Endothelial cell of umbilical vein (primary cell): ENCODE measurements around the gene NOX1. TPM values are rescaled to one million over a fixed set of nuclear protein-coding genes. Genes with fewer than 3 reads are reported as not detected.
A peak's percentile ranks its signal among the peaks of the same experiment; 100 is the strongest.

ENCODE experiments used
- BruUV-seq: library from RNA; stranded (reverse); fragments of 400-500 nt; replicated peaks from 2 replicates; lab custom pipeline; 2021; lab: Mats Ljungman, UMichigan
- CTCF ChIA-PET: fragments of 300-600, 350-600 bp; sonication (Branson Sonifier 250); formaldehyde crosslinking; loops from one replicate; lab custom pipeline; 2021; ENCODE audit warnings: antibody characterized with exemption, inconsistent platforms; lab: Charles Lee
- POLR2A ChIA-PET: fragments of 300-600, 350-600 bp; sonication (Branson Sonifier 250); formaldehyde crosslinking; loops from one replicate; lab custom pipeline; 2021; ENCODE audit warnings: antibody characterized with exemption, inconsistent platforms; lab: Charles Lee
- DNase-seq: peaks from one replicate; pipeline ENCODE4 v3.0.0-alpha.2; 2011; ENCODE audit warnings: low read depth, low spot score
- FAIRE-seq: peaks from 2 replicates; lab custom pipeline; 2011; peaks lifted over from hg19 to GRCh38; lab: Jason Lieb, UNC
- H2AFZ ChIP-seq: 2 replicates; pipeline ENCODE4 v1.6.0; 2012; ENCODE audit warnings: low read depth, low read length, control low read depth, inconsistent platforms
- H3K27ac ChIP-seq: 2 replicates; pipeline ENCODE4 v1.5.1; 2011; ENCODE audit warnings: low read depth, mild to moderate bottlenecking, control low read depth, low read length, moderate library complexity; ENCODE audit not compliant: insufficient read depth
- H3K27me3 ChIP-seq, 2 experiments: 2 replicates each; pipeline versions ENCODE4 v1.6.0 to v1.6.1; 2011; ENCODE audit warnings: low read length in 2 of 2, mixed read lengths in 1 of 2; ENCODE audit not compliant: control insufficient read depth in 2 of 2, insufficient read depth in 2 of 2
- H3K36me3 ChIP-seq, 2 experiments: 2 replicates in 1 of 2; 3 replicates in 1 of 2; pipeline ENCODE4 v1.5.1; 2011; ENCODE audit warnings: low read length in 2 of 2, mild to moderate bottlenecking in 1 of 2, moderate library complexity in 1 of 2; ENCODE audit not compliant: control insufficient read depth in 2 of 2, insufficient read depth in 2 of 2; ENCODE audit errors: extremely low read depth in 1 of 2
- H3K4me1 ChIP-seq: 3 replicates; pipeline ENCODE4 v1.5.1; 2011; ENCODE audit warnings: mild to moderate bottlenecking, low read length; ENCODE audit not compliant: control insufficient read depth, insufficient read depth; ENCODE audit errors: extremely low read depth
- H3K4me2 ChIP-seq: 2 replicates; pipeline ENCODE4 v1.6.1; 2011; ENCODE audit warnings: low read length, control low read depth, mixed read lengths; ENCODE audit not compliant: insufficient read depth
- H3K4me3 ChIP-seq, 3 experiments: fragments of 200-600 bp in 1 of 3; sonication (generic), shearing (Covaris generic) in 1 of 3; replicated peaks in 1 of 3; 2 replicates each; pipeline ENCODE4 v1.5.1; 2011 to 2016; ENCODE audit warnings: control low read depth in 3 of 3, low read length in 3 of 3, mild to moderate bottlenecking in 2 of 3, inconsistent platforms in 1 of 3, low read depth in 1 of 3, moderate library complexity in 1 of 3; ENCODE audit not compliant: insufficient read depth in 1 of 3
- H3K79me2 ChIP-seq: 2 replicates; pipeline ENCODE4 v1.6.0; 2012; ENCODE audit warnings: low read length, inconsistent platforms; ENCODE audit not compliant: control insufficient read depth, insufficient read depth
- H3K9ac ChIP-seq: replicated peaks from 2 replicates; pipeline ENCODE3; 2011; ENCODE audit warnings: low read length, control low read depth; ENCODE audit not compliant: insufficient read depth; ENCODE audit errors: extremely low read depth
- H3K9me1 ChIP-seq: replicated peaks from 3 replicates; pipeline ENCODE4 v1.6.0; 2011; ENCODE audit warnings: mild to moderate bottlenecking, low read length; ENCODE audit not compliant: control insufficient read depth, insufficient read depth; ENCODE audit errors: extremely low read depth
- H3K9me3 ChIP-seq: replicated peaks from 2 replicates; pipeline ENCODE4 v1.5.1; 2012; ENCODE audit warnings: low read length, inconsistent platforms; ENCODE audit not compliant: control insufficient read depth, insufficient read depth
- H4K20me1 ChIP-seq: replicated peaks from 2 replicates; pipeline ENCODE3; 2011; ENCODE audit warnings: mild to moderate bottlenecking, low read length; ENCODE audit not compliant: control insufficient read depth, insufficient read depth; ENCODE audit errors: extremely low read depth
- EZH2 ChIP-seq: IDR thresholded peaks from 2 replicates; pipeline ENCODE4 v1.6.1; 2012; ENCODE audit warnings: borderline replicate concordance, low read depth, mild to moderate bottlenecking, moderate library complexity, low read length, inconsistent platforms; ENCODE audit not compliant: severe bottlenecking
- FOS ChIP-seq: IDR thresholded peaks from 2 replicates; pipeline ENCODE4 v1.6.1; 2011; ENCODE audit warnings: mild to moderate bottlenecking, low read length, moderate library complexity, borderline replicate concordance; ENCODE audit not compliant: insufficient read depth
- GATA2 ChIP-seq: IDR thresholded peaks from 2 replicates; pipeline ENCODE4 v1.7.0; 2011; ENCODE audit warnings: low read depth, mild to moderate bottlenecking, moderate library complexity, mixed read lengths, low read length; ENCODE audit not compliant: insufficient read length, insufficient read depth
- JUN ChIP-seq: IDR thresholded peaks from 2 replicates; pipeline ENCODE4 v1.6.1; 2011; ENCODE audit warnings: borderline replicate concordance, low read depth; ENCODE audit not compliant: insufficient read length, insufficient read depth
- MYC ChIP-seq: IDR thresholded peaks from one replicate; pipeline ENCODE4 v1.6.1; 2011; ENCODE audit warnings: mild to moderate bottlenecking, low read depth, low read length
- POLR2A ChIP-seq: IDR thresholded peaks from 2 replicates; pipeline ENCODE4 v1.6.1; 2012; ENCODE audit warnings: low read depth, mild to moderate bottlenecking, control low read depth, low read length
- POLR2AphosphoS5 ChIP-seq: IDR thresholded peaks from 2 replicates; pipeline ENCODE4 v1.6.1; 2012; ENCODE audit warnings: low read depth, mild to moderate bottlenecking, control low read depth, low read length, moderate library complexity; ENCODE audit not compliant: insufficient read depth
- dilution Hi-C: fragments of 300-500 bp; cut with MboI; formaldehyde crosslinking; loops from one replicate; pipeline ENCODE4 v1.15.0; 2019; ENCODE audit warnings: low sequenced_read_pairs; ENCODE audit not compliant: extremely low pct_ligation_motif_present
- intact Hi-C: fragments of 100-400 bp; cut with micrococcal nuclease; formaldehyde crosslinking; loops from one replicate; pipeline ENCODE4 v1.10.0; 2022
- polyA plus RNA-seq, 4 experiments: library from polyadenylated mRNA; depleted of rRNA in 3 of 4; stranded (reverse) in 3 of 4; unstranded in 1 of 4; fragments of >200 nt; gene quantifications; 2 replicates each; pipeline versions ENCODE4 v1.2.1 to v1.2.3, GENCODE V29; 2011 to 2012; ENCODE audit warnings: missing spikeins in 1 of 4
- total RNA-seq: library from RNA; stranded (reverse); gene quantifications from 2 replicates; pipeline ENCODE4 v1.2.3, GENCODE V29; 2021
- TF ChIP-seq, protein P1 (sequence below), 2 donors: IDR thresholded peaks; 1 replicate in 1 of 2; 2 replicates in 1 of 2; pipeline ENCODE4 v1.5.1; 2011; ENCODE audit warnings: low read length in 2 of 2, mild to moderate bottlenecking in 2 of 2, moderate library complexity in 2 of 2, control low read depth in 1 of 2, inconsistent platforms in 1 of 2, low read depth in 1 of 2; ENCODE audit not compliant: insufficient read depth in 1 of 2; ENCODE audit errors: extremely low read depth in 1 of 2
- TF ChIP-seq, protein P2 (sequence below): IDR thresholded peaks from 2 replicates; pipeline ENCODE4 v1.6.1; 2011; ENCODE audit not compliant: insufficient read depth, insufficient read length

Gene NOX1
- total and polyA plus RNA-seq, 2 donors (not counting 3 experiments of a cell fraction or from before 2014, with no cell fraction given): not detected

DNA sequence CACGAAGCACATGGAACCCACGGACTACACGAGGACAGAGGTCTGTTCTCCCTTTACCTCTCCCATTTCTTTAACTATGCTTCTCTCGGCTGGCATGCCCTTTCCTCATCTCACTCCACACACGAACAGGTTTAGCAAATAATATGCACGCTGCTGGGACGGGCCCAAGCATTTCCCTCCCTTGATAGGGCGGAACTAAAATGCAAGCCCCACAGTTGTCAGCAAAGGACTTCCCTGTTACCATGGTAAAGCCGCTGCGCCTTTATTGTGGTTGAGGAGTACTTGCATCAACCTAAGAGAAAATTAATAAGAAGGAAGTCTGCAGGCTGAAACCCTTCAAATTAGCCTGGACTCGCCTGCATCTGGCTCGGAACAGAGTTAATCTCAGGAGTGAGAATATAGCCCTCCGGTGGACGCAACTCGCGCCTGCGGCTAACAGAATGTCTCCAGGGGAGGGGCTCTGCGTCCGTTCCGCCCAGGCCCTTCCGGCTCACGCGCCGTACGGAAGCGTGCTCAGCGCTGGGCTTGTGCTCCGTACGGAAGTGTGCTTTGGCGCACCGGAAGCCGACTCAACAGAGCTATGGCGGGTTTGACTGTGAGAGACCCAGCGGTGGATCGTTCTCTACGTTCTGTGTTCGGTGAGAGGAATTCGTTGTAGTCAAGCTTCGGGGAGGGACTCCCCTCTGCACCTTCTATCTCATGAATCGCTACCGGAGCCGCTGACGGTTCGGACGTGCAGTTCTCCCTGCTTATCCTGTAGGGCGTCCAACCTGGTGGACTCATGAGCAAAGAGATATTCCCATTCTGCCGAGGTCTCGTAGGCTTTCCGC, 54.1 kb downstream of the NOX1 start, which contains the start of gene CSTF2:
TSS of gene CSTF2 (plus strand) at position 555 of the 830 bp plus-strand sequence. CDS start at position 581, 26 bp downstream.
- ChIA-PET CTCF (interaction anchor here (0.9 to 1.0 kb wide), 2 partner anchors 135 to 260 kb away, joined by 3 read pairs; no protein-coding TSS in a partner anchor), POLR2A (no interaction called here)
- DNase-seq (peak; percentile 85), FAIRE-seq (peak; percentile 97)
- Histone ChIP-seq H3K4me2 (peak within 1 kb of the TSS; percentile 81), H3K9me1 (no peaks in the 10 kb centered on the region), H2AFZ (peak within 1 kb of the TSS; percentile 90), H3K4me1 (peaks cover 8% of the 10 kb centered on the region), H4K20me1 (no peaks in the 10 kb centered on the region), H3K9ac (peak within 1 kb of the TSS; percentile 53), H3K36me3 (peaks cover 5% of the 10 kb centered on the region in 2 experiments), H3K27ac (peak within 1 kb of the TSS; percentile 68), H3K4me3 (peak within 1 kb of the TSS; percentile 57 to 81 (median 67)), H3K79me2 (no peaks in the 10 kb centered on the region), H3K27me3 (peaks cover 0 to 5% of the 10 kb centered on the region in 2 experiments), H3K9me3 (no peaks in the 10 kb centered on the region)
- TF ChIP-seq GATA2 (no peak), POLR2AphosphoS5 (peak; percentile 52), JUN (no peak), MYC (no peak), EZH2 (no peak), POLR2A (peak; percentile 73), FOS (no peak)
- TF ChIP-seq, protein P1, sequence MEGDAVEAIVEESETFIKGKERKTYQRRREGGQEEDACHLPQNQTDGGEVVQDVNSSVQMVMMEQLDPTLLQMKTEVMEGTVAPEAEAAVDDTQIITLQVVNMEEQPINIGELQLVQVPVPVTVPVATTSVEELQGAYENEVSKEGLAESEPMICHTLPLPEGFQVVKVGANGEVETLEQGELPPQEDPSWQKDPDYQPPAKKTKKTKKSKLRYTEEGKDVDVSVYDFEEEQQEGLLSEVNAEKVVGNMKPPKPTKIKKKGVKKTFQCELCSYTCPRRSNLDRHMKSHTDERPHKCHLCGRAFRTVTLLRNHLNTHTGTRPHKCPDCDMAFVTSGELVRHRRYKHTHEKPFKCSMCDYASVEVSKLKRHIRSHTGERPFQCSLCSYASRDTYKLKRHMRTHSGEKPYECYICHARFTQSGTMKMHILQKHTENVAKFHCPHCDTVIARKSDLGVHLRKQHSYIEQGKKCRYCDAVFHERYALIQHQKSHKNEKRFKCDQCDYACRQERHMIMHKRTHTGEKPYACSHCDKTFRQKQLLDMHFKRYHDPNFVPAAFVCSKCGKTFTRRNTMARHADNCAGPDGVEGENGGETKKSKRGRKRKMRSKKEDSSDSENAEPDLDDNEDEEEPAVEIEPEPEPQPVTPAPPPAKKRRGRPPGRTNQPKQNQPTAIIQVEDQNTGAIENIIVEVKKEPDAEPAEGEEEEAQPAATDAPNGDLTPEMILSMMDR (IDR thresholded peaks at IDR 0.05; ENCODE audit: extremely low read depth in 1 of 2, insufficient read depth in 1 of 2, low read depth in 1 of 2, low read length in 2 of 2): peak in 1 of 2 donors; percentile 15
- TF ChIP-seq, protein P2, sequence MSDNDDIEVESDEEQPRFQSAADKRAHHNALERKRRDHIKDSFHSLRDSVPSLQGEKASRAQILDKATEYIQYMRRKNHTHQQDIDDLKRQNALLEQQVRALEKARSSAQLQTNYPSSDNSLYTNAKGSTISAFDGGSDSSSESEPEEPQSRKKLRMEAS: peak; percentile 15
- BruUV-seq: no TSS peak
- intact Hi-C loops: loop anchor here (5.0 kb wide), 1 partner anchor 527 kb away; the partner anchor contains the start of gene TIMM8A
- dilution Hi-C loops: no loop called here
